PC-9 (cell line): ENCODE results near the gene MASP1. TPM values are rescaled to one million over a fixed set of nuclear protein-coding genes. Genes with fewer than 3 reads are reported as not detected.

Experiments used
- BruUV-seq: library from RNA; stranded (reverse); fragments of 400-500 nt; replicated peaks from 2 replicates; lab custom pipeline; 2021; lab: Mats Ljungman, UMichigan
- CTCF ChIA-PET: fragments of 300-600 bp; sonication (Branson Sonifier 250); formaldehyde crosslinking; loops from one replicate; lab custom pipeline; 2022; ENCODE audit warnings: antibody characterized with exemption; lab: Charles Lee
- POLR2A ChIA-PET: fragments of 300-600 bp; sonication (Branson Sonifier 250); formaldehyde crosslinking; loops from one replicate; lab custom pipeline; 2022; ENCODE audit warnings: antibody characterized with exemption; ENCODE audit not compliant: unreplicated experiment; lab: Charles Lee
- DNase-seq, 2 experiments: peaks; one replicate each; pipeline versions ENCODE4 v3.0.0 to v3.0.0-alpha.2; 2015 to 2022; ENCODE audit warnings: mixed read lengths in 1 of 2
- H2AFZ ChIP-seq: fragments of 200-600 bp; sonication (generic); 2 replicates; pipeline ENCODE4 v1.8.1; 2017; ENCODE audit warnings: antibody characterized with exemption
- H3F3A ChIP-seq: fragments of 200-600 bp; sonication (generic); 2 replicates; pipeline ENCODE4 v1.8.1; 2017; ENCODE audit warnings: antibody characterized with exemption, mild to moderate bottlenecking, low read depth; ENCODE audit not compliant: insufficient read depth
- H3K27ac ChIP-seq: fragments of 200-600 bp; sonication (generic); 2 replicates; pipeline ENCODE4 v1.6.1; 2016; ENCODE audit warnings: mixed run types
- H3K27me3 ChIP-seq: fragments of 200-600 bp; sonication (generic); 2 replicates; pipeline ENCODE4 v1.6.1; 2016; ENCODE audit warnings: low read depth, mixed run types; ENCODE audit not compliant: insufficient read depth
- H3K36me3 ChIP-seq: fragments of 200-600 bp; sonication (generic); 2 replicates; pipeline ENCODE4 v1.6.1; 2016; ENCODE audit warnings: low read depth, mixed run types
- H3K4me1 ChIP-seq: fragments of 200-600 bp; sonication (generic); replicated peaks from 2 replicates; pipeline ENCODE4 v1.6.1; 2016; ENCODE audit warnings: mixed run types; ENCODE audit not compliant: insufficient read depth
- H3K4me2 ChIP-seq: fragments of 200-600 bp; sonication (generic); 2 replicates; pipeline ENCODE4 v1.6.1; 2017; ENCODE audit warnings: mixed run types
- H3K4me3 ChIP-seq: fragments of 200-600 bp; sonication (generic); 2 replicates; pipeline ENCODE4 v1.6.1; 2016; ENCODE audit warnings: mixed run types
- H3K79me2 ChIP-seq: fragments of 200-600 bp; sonication (generic); 2 replicates; pipeline ENCODE4 v1.6.1; 2017; ENCODE audit warnings: low read depth, mixed run types
- H3K9me2 ChIP-seq: fragments of 200-600 bp; sonication (generic); 2 replicates; pipeline ENCODE4 v1.8.1; 2017; ENCODE audit warnings: mild to moderate bottlenecking; ENCODE audit not compliant: insufficient read depth
- H3K9me3 ChIP-seq: fragments of 200-600 bp; sonication (generic); 2 replicates; pipeline ENCODE4 v1.8.1; 2016; ENCODE audit warnings: low read depth; ENCODE audit not compliant: insufficient read depth
- H4K20me1 ChIP-seq: fragments of 200-600 bp; sonication (generic); 2 replicates; pipeline ENCODE4 v1.8.1; 2017; ENCODE audit not compliant: insufficient read depth
- CTCF ChIP-seq: fragments of 200-600 bp; sonication (generic); conservative IDR thresholded peaks from 2 replicates; pipeline ENCODE4 v1.6.1; 2017; ENCODE audit warnings: mixed run types, antibody characterized with exemption, mild to moderate bottlenecking, moderate library complexity
- EZH2 ChIP-seq: fragments of 200-600 bp; sonication (generic); IDR thresholded peaks from 2 replicates; pipeline ENCODE4 v1.8.0; 2017; ENCODE audit warnings: antibody characterized with exemption, low read depth
- intact Hi-C: fragments of 100-400 bp; cut with micrococcal nuclease; formaldehyde crosslinking; loops from one replicate; pipeline ENCODE4 v1.10.0; 2022; ENCODE audit not compliant: unreplicated experiment
- total RNA-seq: library from RNA; stranded (reverse); gene quantifications from 2 replicates; pipeline ENCODE4 v1.2.3, GENCODE V29; 2021

The MASP1 gene
- total RNA-seq, 1 experiment from 2014 or later = not detected

GRCh38 chr3:187210545-187211327, 80.8 kb downstream of the MASP1 start:
- no peaks in the 10 kb centered on the region for H3K27me3 ChIP-seq
- peaks cover 30% of the 10 kb centered on the region for H3K9me3 ChIP-seq
- no peaks in the 10 kb centered on the region for H3K79me2 ChIP-seq
- H4K20me1 ChIP-seq = no peaks in the 10 kb centered on the region
- peaks cover 23% of the 10 kb centered on the region for H3F3A ChIP-seq
- no peak overlapping the region for H3K4me2 ChIP-seq
- DNase-seq = no peak
- no TSS peak for BruUV-seq
- H3K27ac ChIP-seq = no peak overlapping the region
- no peak overlapping the region for H2AFZ ChIP-seq
- H3K4me3 ChIP-seq = no peak overlapping the region
- CTCF ChIA-PET = interaction anchor here (0.9 to 1.6 kb wide), 2 partner anchors 10 to 108 kb away, joined by 3 to 9 read pairs; no protein-coding TSS in a partner anchor
- peaks cover 24% of the 10 kb centered on the region for H3K4me1 ChIP-seq
- TF ChIP-seq CTCF (no peak), EZH2 (no peak)
- H3K9me2 ChIP-seq = no peaks in the 10 kb centered on the region
- POLR2A ChIA-PET = no interaction called here
- no peaks in the 10 kb centered on the region; the same call in 1 of the 2 replicates for H3K36me3 ChIP-seq
- intact Hi-C loops = no loop called here

DNA sequence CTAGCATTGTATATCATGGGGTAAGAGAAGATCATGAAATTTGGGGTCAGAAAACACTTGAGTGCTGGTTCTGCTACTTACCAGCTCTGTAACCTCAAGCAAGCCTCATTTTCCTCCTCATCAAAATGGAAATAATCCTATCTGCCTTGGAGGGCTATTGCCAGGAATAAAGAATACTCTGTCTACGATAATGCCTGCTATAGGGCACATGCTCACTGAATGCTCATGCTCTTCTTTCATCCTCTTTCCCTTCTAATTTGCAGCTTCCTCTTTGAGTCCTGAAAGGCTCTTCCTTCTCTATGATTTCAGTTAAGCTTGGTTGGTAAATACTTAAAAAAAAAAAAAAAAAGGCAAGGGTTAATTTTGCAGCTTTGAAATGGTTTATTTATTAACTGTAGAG, 81.4 kb downstream of the MASP1 start:
- peaks cover 23% of the 10 kb centered on the region for H3F3A ChIP-seq
- no peaks in the 10 kb centered on the region for H3K27me3 ChIP-seq
- BruUV-seq = no TSS peak
- no peak for DNase-seq
- no peaks in the 10 kb centered on the region for H4K20me1 ChIP-seq
- H2AFZ ChIP-seq = no peak overlapping the region
- TF ChIP-seq EZH2 (no peak), CTCF (no peak)
- no peak overlapping the region for H3K4me3 ChIP-seq
- no peaks in the 10 kb centered on the region for H3K9me2 ChIP-seq
- intact Hi-C loops = no loop called here
- H3K36me3 ChIP-seq = no peaks in the 10 kb centered on the region; the same call in 1 of the 2 replicates
- peaks cover 24% of the 10 kb centered on the region for H3K4me1 ChIP-seq
- no peak overlapping the region for H3K27ac ChIP-seq
- ChIA-PET CTCF (interaction anchor here (0.6 to 1.6 kb wide), 3 partner anchors 10 to 111 kb away, joined by 3 to 9 read pairs (median 3); no protein-coding TSS in a partner anchor), POLR2A (interaction anchor here (0.6 kb wide), 2 partner anchors 38 to 231 kb away, joined by 8 to 11 read pairs; no protein-coding TSS in a partner anchor)
- no peaks in the 10 kb centered on the region for H3K79me2 ChIP-seq
- no peak overlapping the region for H3K4me2 ChIP-seq
- peaks cover 36% of the 10 kb centered on the region for H3K9me3 ChIP-seq

DNA sequence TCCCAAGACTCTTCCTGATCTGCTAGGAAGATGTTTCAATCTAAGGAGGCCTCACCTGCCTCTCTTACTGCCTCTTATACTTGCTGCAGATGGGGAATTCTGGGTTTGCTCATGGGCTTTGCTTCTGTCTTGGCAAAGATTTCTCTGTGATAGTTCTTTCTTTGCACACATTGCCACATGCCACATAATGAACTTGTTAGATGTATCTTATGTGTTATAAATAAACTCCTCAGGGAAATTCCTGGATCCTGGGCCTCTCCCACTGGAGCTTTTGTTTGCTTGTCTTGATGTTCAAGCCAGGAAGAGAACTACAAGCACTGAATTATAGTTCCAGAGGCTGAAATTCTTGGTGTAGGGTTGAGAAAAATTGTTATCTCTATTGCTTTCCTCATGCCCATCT, 82.0 kb downstream of the MASP1 start:
- H4K20me1 ChIP-seq = no peaks in the 10 kb centered on the region
- no peak for DNase-seq
- peaks cover 23% of the 10 kb centered on the region for H3F3A ChIP-seq
- peaks cover 38% of the 10 kb centered on the region for H3K9me3 ChIP-seq
- intact Hi-C loops = no loop called here
- no peak overlapping the region for H3K4me3 ChIP-seq
- H3K79me2 ChIP-seq = no peaks in the 10 kb centered on the region
- no peaks in the 10 kb centered on the region for H3K9me2 ChIP-seq
- CTCF ChIA-PET = interaction anchor here (0.6 to 0.9 kb wide), 2 partner anchors 110 to 112 kb away, joined by 3 read pairs; no protein-coding TSS in a partner anchor
- TF ChIP-seq EZH2 = no peak
- TF ChIP-seq CTCF = no peak
- H3K27me3 ChIP-seq = no peaks in the 10 kb centered on the region
- H3K4me1 ChIP-seq = peaks cover 24% of the 10 kb centered on the region
- POLR2A ChIA-PET = interaction anchor here (0.6 kb wide), 1 partner anchor 231 kb away, joined by 11 read pairs; no protein-coding TSS in a partner anchor
- H3K36me3 ChIP-seq = no peaks in the 10 kb centered on the region; the same call in 1 of the 2 replicates
- no peak overlapping the region for H2AFZ ChIP-seq
- H3K4me2 ChIP-seq = no peak overlapping the region
- H3K27ac ChIP-seq = no peak overlapping the region
- no TSS peak for BruUV-seq
